OCI-LY3 (cell line): ENCODE results near the gene AR.

Experiments
- EZH2phosphoT487 ChIP-seq: fragments of 200-600 bp; shearing (Covaris generic); IDR thresholded peaks from 2 replicates; pipeline ENCODE4 v1.6.1; 2018; ENCODE audit warnings: antibody characterized with exemption, mixed run types, low read depth
- TF ChIP-seq, protein P1 (sequence below): fragments of 200-600, 300-600 bp; sonication (generic); IDR thresholded peaks from 2 replicates; pipeline ENCODE4 v1.5.1; 2014; ENCODE audit warnings: antibody characterized with exemption, low read length, low read depth

DNA sequence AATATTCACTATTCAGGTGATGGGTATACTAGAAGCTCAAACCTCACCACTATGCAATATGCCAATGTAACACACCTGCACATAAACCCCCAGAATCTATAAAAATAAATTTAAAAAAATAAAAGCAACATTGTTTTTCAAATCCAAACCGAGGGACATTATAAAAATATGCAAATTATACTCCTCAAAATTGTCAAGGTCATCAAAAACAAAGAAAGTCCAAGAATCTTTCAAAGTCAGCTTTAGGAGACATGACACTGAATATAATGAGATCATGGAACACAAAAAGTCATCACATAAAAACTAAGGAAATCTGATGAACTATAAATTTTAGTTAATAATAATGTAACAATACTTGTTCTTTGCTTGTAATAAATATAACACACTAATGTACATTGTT lies 43.2 kb upstream of the AR start:
- TF ChIP-seq, protein P1, sequence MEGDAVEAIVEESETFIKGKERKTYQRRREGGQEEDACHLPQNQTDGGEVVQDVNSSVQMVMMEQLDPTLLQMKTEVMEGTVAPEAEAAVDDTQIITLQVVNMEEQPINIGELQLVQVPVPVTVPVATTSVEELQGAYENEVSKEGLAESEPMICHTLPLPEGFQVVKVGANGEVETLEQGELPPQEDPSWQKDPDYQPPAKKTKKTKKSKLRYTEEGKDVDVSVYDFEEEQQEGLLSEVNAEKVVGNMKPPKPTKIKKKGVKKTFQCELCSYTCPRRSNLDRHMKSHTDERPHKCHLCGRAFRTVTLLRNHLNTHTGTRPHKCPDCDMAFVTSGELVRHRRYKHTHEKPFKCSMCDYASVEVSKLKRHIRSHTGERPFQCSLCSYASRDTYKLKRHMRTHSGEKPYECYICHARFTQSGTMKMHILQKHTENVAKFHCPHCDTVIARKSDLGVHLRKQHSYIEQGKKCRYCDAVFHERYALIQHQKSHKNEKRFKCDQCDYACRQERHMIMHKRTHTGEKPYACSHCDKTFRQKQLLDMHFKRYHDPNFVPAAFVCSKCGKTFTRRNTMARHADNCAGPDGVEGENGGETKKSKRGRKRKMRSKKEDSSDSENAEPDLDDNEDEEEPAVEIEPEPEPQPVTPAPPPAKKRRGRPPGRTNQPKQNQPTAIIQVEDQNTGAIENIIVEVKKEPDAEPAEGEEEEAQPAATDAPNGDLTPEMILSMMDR: no peak
- TF ChIP-seq EZH2phosphoT487: no peak
